Renal pelvis (tissue), 4 donors: ENCODE measurements around the gene UBE2D2. TPM values are rescaled to one million over a fixed set of nuclear protein-coding genes. Genes with fewer than 3 reads are reported as not detected.

ENCODE experiments used
- DNase-seq: peaks from one replicate; pipeline ENCODE4 v3.0.0-alpha.2; 2013
- polyA plus RNA-seq, 3 donors: library from polyadenylated mRNA; unstranded; fragments of 120-200 nt; gene quantifications; one replicate each; pipeline ENCODE4 v1.2.1, GENCODE V29; 2013; ENCODE audit not compliant: insufficient read length in 3 of 3

The UBE2D2 gene
- polyA plus RNA-seq, 3 donors, result 138 to 149 (median 141) TPM

DNA sequence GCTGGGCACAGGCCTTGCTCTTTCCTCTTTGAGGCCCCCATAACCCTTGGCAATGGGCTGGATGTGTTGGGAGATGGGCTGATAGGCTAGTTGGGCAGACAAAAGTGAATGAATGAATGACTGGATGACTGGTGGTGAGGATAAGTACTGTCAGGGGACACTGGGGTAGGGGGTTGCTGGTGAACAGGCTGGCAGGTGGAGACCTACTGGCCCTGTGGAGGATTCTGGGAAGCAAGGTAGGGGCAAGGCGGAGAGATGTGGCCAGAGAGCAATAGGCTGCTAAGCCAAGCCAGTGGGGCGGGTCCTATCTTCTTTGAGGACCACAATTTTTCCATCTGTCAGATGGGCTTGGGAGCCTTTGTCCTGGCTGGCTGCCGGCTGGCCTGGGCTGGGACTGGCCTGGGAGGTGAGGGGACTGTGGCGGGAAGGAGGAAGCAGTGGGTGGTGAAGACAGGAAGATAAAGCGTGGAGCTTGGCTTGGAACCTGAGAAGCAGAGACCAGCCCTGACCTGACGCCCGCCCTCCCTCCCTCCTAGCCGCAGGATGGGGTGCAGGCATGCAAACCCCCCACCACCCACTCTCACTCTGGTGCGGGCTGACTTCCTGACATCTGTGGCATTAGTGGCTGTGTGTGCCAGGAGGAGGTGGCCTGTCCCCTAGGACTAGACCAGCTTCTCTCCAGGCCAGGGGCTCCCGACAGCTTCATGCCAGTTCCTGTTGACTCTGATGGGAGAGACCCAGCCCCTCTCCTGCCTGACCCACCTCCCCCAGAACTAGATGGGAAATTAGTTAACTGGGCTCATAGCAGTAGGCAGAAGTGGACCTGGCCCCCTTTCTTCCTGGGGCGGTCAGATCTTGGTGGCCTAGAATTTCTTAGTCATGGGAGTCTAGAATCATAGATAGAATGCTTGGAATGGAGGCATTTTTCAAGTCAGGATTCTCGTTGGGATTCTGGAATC is 96.5 kb downstream of the UBE2D2 start:
- DNase-seq, result no peak

DNA sequence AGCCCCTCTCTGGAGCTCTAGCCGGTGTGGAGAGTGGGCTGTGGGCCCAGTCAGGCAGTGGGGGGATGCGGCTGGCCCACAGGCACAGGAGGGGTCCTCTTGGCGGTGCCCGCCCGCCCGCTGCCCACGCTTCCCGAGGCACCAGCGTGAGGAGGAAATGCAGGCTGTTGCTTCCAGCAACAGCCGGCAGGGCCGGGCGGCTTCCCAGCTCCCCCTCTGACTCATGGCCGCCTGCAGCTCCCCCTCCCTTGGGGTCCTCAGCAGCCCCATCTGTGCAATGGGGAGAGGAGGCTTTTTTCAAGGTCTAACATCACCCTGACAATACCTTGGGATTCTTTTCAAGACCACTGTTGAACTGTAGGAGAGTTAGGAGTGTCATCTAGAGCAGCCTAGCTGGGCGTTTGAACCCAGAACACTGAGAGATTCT is 97.4 kb downstream of the UBE2D2 start:
- DNase-seq, result no peak

DNA sequence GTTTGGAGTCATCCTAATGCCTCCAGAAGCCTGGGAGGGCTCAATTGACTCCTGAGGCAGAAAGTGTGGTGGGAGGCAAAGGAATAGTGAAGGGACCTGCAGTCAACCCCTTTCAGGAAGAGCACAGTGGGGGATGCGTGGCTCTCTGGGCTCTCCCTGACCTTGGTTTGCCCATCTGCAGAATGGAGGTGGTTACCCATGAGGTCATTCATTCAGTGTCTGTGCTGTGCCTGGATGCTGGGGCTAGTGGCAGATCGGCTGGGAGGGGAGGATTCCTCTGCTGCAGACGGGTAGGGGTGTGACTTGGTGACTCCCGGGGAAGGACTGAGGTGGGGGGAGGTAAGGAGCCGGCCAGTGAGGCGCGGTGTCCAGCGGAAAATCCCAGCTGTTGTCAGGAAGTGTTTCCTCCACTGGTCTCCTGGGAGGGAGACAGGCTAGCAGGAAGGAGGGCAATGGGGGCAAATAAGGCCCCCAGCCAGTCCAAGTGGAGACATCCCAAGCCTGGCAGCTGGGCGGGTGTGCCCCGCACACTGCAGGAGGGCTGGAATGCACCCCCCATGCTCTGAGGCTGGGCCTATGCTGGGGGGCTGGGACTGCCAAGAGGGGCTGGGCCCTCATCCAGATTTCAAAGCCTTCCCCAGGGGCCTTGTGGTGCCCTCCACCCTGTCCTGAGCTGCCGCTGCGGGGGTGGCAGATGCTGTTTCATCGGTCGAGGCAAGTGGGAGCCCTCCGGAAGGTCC is 98.0 kb downstream of the UBE2D2 start:
- DNase-seq, result no peak

DNA sequence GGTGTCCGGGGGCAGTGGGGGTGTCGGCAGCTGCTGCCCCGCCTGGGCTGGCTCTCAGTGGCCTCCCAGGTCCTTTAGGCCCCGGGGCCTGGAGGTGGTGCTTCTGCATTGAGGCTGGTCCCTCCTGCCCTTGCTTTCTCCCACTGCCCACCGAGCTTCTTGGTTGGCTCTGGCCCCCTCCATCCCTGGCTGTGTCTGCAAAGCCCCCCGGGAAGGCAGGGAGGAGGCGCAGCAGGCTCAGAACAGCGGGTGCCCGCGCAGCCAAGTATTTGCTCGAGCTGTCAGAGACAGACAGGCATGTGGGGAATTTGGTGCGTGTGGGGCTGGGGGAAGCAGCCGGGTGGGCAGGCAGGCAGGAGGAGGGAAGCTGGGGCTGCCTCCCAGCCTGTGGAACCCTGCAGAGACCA is 98.6 kb downstream of the UBE2D2 start:
- no peak for DNase-seq

DNA sequence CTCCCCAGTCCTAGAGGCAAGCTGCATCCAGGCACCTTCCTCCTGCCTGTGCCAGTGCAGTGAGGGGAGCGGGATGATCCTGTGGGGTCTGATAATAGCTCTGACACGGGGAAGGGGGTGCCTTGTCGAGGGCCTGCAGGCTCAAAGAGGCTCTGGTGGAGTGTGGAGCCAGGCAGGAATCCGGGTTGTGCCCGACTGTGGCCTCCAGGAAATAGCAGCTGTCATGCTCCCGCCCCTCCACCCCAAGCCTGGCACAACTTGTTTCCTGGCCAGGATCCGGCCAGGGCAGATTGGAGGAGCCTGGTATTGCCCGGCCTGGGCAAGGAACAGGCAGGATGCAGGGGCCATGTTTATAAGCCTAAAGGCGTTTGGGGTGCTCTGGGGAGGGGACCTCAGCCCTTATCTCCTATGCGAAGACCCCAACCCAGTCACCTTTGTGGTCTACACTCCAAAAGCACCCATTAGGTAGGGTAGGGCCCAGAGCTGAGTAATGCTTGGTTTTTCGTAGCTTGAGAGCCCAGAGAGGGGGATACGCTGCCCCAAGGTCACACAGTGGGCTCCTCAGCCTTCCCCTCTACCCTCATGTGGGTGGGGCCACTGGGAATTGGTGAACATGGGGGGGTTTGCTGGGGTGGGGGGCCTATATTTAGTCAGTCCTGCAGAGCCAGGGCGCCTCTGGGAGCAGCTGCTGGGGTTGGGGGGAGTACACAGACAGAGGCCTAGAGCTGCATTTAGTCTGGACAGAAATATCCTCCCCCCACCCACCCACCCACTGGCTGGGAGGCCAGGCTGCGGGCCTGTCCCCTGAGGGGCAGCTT is 99.2 kb downstream of the UBE2D2 start:
- no peak for DNase-seq

DNA sequence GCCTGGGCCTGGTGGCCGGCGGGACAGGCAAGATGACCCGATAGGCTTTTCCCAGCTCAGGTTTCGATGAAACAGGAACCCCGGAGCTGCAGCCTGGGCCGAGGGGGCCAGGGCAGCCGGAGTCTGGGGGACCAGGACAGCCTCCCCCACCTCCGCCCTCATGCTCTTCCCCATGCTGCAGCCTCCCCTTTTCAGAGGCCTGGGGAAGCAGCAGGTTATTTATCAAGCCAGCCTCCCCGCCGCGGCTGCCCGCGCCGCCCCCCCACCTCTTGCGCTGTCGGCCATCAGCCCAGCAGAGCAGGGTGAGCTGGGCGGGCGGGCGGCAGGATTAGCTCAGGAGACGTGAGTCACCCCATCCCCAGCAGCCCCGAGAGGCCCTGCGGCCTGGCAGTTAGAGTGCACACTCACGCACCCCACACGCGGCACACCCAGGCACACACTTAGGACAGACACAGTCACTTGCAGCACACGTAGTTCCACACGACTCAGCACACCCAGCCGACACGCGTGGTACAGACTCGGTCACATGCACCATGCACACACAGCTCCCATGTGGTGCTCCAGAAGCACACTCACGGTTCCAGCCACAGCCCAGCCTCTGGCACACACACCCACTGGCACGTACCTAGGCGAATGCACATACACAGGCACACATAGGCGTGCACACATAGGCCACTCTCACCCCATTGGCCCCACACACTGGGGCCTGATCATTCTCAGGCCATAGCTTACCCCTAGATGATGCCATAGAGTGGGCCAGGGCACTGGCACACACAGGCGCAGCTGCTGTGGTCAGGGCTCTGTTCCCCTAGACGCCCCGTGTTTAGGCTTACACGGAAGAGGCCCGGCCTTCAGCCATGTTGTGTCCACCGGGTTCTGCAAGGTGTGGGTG is 100.0 kb downstream of the UBE2D2 start:
- no peak for DNase-seq

DNA sequence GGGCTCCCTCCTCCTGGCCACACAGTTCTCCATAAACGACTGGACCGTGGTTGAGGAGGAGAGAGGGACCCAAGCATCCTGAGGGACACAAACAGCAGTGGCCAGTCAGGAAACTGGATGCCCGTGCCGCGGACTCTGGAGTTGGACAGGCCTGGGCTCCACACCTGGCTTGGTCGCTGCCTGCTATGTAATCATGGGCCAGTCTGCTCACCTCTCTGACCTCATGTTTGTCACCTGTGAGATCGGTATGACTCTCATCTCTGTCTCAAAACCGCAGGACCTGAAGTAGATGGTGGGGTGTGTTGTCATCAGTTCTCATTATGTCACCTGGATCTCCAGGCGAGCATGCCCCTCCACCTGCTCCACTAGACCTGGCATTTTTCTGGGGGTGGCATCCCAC is 101.5 kb downstream of the UBE2D2 start:
- no peak for DNase-seq

DNA sequence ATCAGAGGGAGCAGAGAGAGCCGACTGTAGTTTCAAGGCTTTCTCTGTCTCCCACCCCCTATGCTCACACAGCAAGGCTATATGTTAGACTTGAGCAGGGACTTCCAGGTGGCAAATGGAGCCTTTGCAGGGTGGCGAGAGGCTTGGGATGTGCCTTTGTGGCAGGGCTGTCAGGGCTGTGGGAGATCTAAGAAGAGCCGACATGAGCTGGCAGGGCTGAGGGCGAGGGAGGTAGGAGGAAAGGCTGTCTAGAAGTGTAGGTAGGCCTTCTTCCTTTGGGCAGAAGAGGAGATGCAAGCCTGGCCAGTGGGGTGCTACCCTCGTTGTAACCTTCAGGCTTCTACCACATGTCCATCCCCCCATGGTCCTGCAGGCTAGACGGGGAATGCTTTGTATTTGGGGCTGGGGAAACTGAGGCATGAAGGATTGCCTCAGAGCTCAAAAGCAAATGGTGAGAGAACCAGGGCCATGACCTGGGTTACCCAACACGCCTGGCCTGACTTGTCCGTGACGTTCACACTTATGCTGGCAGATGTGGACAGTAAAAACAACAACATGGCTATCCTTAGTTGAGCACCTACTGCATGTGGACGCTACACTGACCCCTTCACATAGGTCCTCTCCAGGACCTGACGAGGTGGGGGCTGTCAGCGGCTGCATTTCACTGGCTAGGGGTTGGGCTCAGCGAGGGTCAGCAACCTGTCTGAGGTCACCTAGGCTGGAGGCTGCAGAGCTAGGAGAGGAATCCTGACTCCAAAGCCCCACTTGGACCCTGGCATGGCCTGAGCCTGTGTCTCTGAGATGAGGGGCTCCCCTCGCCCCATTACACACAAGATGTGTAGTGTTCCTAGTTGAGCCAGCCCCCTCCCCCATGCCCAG is 102.3 kb downstream of the UBE2D2 start:
- no peak for DNase-seq

DNA sequence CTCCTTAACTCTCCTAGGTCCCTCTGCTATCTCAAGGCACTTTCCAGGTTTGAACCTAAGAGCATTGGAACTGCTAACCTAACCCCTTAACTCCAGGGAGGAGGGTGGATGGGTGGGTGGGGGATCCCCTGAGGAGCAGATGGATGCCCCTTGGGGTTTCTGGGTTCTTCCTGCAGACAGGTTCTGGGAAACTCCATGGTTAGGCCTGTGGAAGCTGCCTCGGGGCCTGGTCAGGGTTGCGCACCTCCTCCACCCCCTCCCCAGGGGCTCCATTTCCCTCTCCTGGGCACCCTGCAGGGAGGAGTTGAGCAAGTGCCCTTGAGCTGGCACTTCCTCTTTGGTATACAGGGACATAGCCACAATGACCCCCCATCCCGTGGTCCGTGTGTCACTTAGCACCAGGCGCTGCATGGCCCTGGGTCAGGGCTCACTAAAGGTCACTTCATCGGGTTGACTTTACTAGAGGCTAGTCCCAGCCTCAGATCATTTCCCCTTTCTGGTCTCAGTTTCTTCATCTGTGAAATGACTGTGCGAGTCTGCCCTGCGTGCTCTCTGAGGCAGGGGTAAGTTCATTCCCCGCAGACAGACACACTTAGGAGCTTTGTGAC is 103.1 kb downstream of the UBE2D2 start:
- DNase-seq, result no peak

DNA sequence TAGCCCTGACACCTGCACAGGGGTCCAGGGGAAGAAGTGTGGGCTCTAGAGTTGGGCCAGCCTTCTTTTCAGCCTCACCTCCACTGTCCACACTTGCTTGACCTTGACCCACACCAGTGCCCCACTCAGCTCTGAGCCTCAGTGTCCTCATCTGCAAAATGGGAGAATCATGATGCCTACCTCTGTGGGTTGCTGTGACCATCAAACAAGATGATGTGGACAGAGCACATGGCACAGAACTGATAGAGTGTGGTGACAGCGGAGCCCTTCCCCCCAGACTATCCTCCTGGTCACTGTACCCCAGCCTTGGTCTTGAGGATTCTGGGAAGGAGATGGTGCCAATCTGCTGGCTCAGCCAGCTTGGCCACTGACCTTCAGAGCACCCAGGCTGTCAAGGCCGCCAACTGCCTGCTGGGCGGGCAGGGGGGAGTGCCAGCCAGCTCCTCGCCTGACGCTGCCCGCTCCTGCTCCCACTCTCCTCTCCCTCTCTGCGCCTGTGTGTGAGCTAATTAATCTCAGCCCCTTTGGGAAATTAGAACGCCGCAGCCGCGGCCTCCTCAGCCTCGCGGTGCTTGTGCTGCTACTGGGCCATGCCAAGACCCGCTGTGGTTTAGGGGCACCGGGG is 103.7 kb downstream of the UBE2D2 start:
- no peak for DNase-seq

DNA sequence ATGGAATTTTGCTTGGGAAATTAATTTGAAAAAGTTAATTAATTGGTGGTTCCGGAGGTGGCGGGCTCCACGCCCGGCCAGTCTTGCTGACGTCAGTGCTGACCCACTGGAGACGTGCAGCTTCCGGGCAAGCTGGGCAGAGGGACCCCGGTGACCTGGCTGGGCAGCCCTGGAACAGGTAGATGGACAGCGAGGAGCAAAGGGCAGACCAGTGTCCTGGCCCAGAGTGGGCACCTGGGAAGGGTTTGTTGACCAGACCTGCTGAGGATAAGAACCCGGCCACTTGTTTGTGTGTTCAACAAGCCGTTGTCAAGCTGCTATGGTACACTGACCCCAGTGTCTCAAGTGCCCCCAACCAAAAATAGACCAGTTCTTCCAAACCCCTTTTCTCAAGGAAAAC is 104.5 kb downstream of the UBE2D2 start:
- DNase-seq, result no peak

DNA sequence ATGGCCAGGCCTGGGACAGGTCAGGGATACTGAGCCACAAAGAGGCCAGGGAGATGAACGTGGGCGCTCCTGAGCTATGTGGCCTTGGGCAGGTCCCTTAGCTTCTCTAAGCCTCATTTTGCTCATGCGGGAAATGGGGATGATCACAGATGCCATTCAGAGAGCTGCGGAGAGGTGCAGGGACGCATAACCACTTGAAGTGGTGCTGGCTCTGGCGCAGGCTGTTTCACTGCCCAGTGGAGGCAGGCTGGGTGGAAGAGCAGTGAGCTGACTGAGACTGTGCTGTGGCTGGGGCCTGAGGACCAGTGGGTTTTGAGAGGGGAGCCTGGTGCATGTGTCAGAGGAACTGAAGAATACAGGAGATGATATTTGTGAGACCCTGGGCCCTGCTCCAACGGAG is 105.4 kb downstream of the UBE2D2 start:
- no peak for DNase-seq

DNA sequence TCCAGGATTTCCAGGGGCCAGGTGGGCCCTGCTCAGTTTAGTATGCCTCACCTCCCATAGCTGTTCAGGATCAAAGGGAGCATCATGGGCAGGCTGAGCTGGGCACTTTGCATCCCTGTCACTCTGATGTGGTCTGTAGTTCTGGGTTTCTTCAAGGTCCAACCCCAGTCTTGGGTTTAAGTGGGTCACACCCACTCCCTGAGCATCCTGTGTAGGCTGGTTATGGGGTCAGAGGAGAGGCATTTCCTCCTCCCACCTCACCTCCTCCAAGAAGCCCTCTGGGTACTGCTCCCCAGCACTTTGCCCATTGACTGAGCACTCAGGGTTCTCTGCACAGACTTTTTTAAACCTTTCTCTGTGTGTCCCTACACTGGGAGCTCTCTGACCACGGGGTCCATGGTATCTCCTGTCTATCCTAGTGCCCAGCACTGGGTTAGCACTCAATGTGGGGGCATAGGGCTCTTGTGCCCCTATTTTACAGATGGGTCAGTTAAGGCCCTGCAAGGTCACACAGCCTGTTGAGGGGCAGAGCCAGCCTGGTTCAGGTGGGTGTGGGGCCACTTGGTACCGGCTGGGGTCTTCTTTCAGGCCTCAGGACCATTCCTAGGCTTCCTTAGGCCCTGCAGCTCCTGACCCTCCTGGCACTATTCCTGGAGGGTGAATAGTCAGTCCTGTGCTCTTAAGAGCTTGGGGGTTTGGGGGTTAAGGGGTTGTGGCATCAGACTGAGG is 106.0 kb downstream of the UBE2D2 start:
- no peak for DNase-seq

DNA sequence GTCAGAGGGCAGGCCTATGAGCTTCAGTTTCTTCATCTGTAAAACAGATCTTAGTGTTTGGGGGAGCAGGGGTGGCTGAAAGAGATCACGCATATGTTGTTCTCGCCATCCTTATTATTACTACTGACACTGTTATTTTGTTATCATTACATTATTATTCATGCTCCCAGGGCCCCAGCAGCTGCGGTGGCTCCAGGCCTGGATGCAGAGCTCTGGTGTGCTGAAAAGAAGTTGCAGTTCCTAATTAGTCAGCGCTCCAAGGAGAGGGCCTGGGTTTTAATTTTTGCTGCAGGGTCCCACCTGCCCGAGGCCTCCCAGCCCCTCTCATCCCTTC is 106.6 kb downstream of the UBE2D2 start:
- no peak for DNase-seq

DNA sequence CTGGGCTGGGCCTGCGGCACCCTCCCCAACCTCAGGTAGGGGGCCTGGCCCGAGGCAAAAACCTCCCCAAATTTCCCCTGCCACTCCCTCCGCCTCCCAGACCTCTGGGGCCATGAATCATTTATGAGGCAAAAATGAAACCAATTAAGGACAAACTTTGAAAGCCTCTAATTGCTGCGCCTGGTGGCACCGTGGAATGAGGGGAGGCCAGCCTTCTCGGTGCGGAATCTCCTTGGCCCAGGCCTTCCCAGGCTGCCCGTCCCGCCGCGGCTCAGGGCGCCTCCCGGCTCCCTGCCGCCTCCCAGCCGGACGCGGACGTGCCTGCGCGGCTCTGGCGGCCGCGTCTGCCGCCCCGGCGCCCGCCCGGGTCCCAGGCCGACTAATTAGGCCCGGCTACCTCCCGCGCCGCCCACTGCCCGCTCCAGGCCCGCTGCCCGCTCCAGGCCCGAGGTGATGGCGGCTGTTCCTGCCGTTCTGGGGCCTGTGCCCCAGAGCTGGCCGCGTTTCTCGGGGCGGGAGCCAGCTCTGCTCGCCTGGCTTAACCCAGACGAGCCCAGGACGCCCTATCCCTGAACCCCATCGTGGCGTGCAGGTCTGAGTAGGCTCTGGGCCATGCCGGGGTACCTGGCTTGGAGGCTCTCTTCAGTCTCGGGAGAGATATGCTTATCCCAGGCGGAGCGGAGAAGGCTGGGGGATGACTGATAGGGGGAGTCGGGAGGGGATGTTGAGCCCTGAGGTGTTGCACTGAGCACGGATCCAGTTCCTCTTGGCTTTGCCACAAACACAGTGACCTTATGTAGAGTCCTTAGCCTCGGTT is 107.1 kb downstream of the UBE2D2 start:
- DNase-seq, result no peak

DNA sequence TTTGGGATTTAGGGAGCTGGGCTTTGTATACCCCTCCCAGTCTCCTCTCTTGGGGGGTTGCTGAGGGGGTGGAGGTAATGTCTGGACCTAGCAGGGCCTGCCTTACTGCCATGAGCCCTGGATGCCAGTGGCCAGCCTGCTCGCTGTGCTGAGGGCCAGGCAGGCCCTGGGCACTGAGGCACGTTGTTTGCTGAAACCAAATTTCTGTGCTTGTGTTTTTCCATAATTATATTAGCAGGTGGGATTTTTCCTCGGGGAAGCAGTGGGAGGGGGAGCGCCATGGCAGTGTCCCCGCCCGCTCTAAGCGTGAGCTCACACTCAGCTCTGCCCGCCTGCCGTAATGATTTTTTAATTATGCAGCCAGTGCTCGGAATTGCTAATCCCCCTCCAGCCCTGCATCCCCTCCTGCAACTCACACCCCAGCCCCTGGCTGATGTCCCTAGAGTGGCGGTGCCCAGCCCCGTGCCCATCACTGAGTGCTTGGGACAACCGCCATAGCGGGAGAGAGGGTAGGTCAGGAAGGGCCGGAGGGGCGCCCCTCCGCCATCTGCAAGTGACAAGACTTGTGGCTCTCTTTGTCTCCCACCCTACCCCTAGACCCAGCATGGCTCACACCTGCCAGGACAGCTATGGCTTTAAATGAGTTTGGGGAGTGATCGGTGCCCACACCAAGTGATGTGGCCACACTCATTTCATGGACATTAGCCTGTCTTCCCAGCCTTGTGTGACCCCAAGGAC is 108.0 kb downstream of the UBE2D2 start:
- DNase-seq, result no peak
